ENCODE results near the gene DPH3.

GRCh38 chr3:16264708-16265454 lies at the start of gene DPH3, which contains the start of gene OXNAD1:
- TF ChIP-seq POLR2A (IDR thresholded peaks at IDR 0.05) (peak; percentile 66 to 95 (median 90)), CTCF (IDR thresholded peaks at IDR 0.05) (peak in 4 of 7 experiments; percentile 21 to 57 (median 43))
